AG09309 (cell line): ENCODE results near the gene TXNRD2.

Source experiments
- DNase-seq: peaks from one replicate; pipeline ENCODE4 v3.0.0-alpha.2; 2010; ENCODE audit warnings: low read depth
- H3K4me3 ChIP-seq: 2 replicates; pipeline ENCODE4 v1.5.1; 2011; ENCODE audit warnings: mild to moderate bottlenecking, low read depth, low read length, moderate library complexity; ENCODE audit not compliant: control insufficient read depth
- CTCF ChIP-seq: IDR thresholded peaks from 2 replicates; pipeline ENCODE4 v1.5.1; 2011; ENCODE audit warnings: mild to moderate bottlenecking, low read depth, low read length, inconsistent platforms; ENCODE audit not compliant: insufficient read depth, control insufficient read depth; ENCODE audit errors: missing control alignments

Gene TXNRD2

GRCh38 chr22:19917389-19918138 lies 24.1 kb downstream of the TXNRD2 start:
- DNase-seq: no peak
- no peak overlapping the region for H3K4me3 ChIP-seq
- TF ChIP-seq CTCF: no peak

GRCh38 chr22:19916941-19917340 lies 24.7 kb downstream of the TXNRD2 start:
- TF ChIP-seq CTCF: no peak
- no peak for DNase-seq
- no peak overlapping the region for H3K4me3 ChIP-seq

- DNase-seq: no peak
- TF ChIP-seq CTCF: no peak
Measured at GRCh38 chr22:19916006-19916405, 25.6 kb downstream of the TXNRD2 start.

GRCh38 chr22:19915287-19915954 lies 26.2 kb downstream of the TXNRD2 start:
- no peak overlapping the region for H3K4me3 ChIP-seq
- DNase-seq: no peak
- TF ChIP-seq CTCF: no peak

More at GRCh38 chr22:19916006-19916405, 25.6 kb downstream of the TXNRD2 start:
- no peak overlapping the region for H3K4me3 ChIP-seq

GRCh38 chr22:19914201-19914943 lies 27.2 kb downstream of the TXNRD2 start:
- no peak for DNase-seq
- TF ChIP-seq CTCF: no peak
- no peak overlapping the region for H3K4me3 ChIP-seq

- TF ChIP-seq CTCF: no peak
- no peak for DNase-seq
Measured at GRCh38 chr22:19913337-19913936, 28.2 kb downstream of the TXNRD2 start.

More at GRCh38 chr22:19913337-19913936, 28.2 kb downstream of the TXNRD2 start:
- no peak overlapping the region for H3K4me3 ChIP-seq
